AG04450 (cell line): ENCODE results near the gene EXOC6B. TPM values are rescaled to one million over a fixed set of nuclear protein-coding genes. Genes with fewer than 3 reads are reported as not detected.

Experiments
- CTCF ChIA-PET: fragments of 300-600, 350-600 bp; formaldehyde crosslinking; extraction: SDS; loops from one replicate; lab custom pipeline; 2022; ENCODE audit warnings: antibody characterized with exemption, inconsistent platforms; lab: Charles Lee
- POLR2A ChIA-PET: fragments of 350-600 bp; formaldehyde crosslinking; extraction: SDS; loops from one replicate; lab custom pipeline; 2021; ENCODE audit warnings: antibody characterized with exemption, inconsistent platforms; lab: Yijun Ruan, JAX
- DNase-seq: peaks from one replicate; pipeline ENCODE4 v3.0.0-alpha.2; 2011; ENCODE audit warnings: low read depth, low spot score
- H3K27ac ChIP-seq: one replicate; pipeline ENCODE4 v1.5.1; 2012; ENCODE audit warnings: low read depth, low read length, control low read depth
- H3K27me3 ChIP-seq: one replicate; pipeline ENCODE4 v1.6.0; 2012; ENCODE audit warnings: low read length; ENCODE audit not compliant: control insufficient read depth, insufficient read depth
- H3K4me3 ChIP-seq: 2 replicates; pipeline ENCODE4 v1.5.1; 2011; ENCODE audit warnings: mild to moderate bottlenecking, low read depth, low read length, control low read depth
- H3K9me3 ChIP-seq: 2 replicates; pipeline ENCODE4 v1.5.1; 2012; ENCODE audit warnings: low read length; ENCODE audit not compliant: control insufficient read depth, insufficient read depth
- polyA plus RNA-seq: library from polyadenylated mRNA; depleted of rRNA; stranded (reverse); fragments of >200 nt; gene quantifications from 2 replicates; pipeline ENCODE4 v1.2.3, GENCODE V29; 2011
- TF ChIP-seq, protein P1 (sequence below): IDR thresholded peaks from 2 replicates; pipeline ENCODE4 v1.5.1; 2011; ENCODE audit warnings: low read depth, low read length, control low read depth, inconsistent platforms

EXOC6B gene
- polyA plus RNA-seq, 1 experiment = 28.7 TPM

DNA sequence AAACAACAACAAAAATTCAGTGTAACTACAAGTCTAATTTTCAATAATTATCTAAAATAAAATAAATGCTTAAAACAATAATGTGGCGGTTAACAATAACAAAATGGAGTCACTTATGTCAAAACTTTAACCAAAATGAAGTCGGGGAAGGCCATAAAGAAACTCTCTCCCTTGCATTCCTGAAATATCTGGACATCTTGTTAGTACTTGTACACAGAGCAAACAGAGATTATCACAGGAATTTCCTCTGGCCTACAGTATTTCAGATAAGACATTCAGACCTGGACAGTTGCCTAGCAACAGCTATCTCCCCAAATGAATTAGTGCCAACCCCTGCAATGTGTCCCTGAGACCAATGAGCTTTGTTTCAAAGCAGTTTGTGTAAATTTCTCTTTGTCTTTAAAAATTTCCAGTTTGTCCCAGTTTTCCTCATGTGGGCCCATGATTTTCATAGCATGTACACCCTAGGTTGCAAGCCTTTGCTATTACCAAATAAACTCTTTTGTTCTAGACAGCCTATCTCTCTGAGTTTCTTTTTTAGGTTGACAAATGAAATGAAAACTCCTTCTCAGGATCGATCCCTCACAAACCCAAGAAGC, 68.6 kb downstream of the EXOC6B start:
- Histone ChIP-seq H3K4me3 (no peak overlapping the region), H3K27me3 (no peaks in the 10 kb centered on the region), H3K27ac (no peak overlapping the region), H3K9me3 (peaks cover 5% of the 10 kb centered on the region)
- no peak for DNase-seq
- TF ChIP-seq, protein P1, sequence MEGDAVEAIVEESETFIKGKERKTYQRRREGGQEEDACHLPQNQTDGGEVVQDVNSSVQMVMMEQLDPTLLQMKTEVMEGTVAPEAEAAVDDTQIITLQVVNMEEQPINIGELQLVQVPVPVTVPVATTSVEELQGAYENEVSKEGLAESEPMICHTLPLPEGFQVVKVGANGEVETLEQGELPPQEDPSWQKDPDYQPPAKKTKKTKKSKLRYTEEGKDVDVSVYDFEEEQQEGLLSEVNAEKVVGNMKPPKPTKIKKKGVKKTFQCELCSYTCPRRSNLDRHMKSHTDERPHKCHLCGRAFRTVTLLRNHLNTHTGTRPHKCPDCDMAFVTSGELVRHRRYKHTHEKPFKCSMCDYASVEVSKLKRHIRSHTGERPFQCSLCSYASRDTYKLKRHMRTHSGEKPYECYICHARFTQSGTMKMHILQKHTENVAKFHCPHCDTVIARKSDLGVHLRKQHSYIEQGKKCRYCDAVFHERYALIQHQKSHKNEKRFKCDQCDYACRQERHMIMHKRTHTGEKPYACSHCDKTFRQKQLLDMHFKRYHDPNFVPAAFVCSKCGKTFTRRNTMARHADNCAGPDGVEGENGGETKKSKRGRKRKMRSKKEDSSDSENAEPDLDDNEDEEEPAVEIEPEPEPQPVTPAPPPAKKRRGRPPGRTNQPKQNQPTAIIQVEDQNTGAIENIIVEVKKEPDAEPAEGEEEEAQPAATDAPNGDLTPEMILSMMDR = no peak
- ChIA-PET CTCF (interaction anchor here (0.8 to 4.2 kb wide), 3 partner anchors 11 to 177 kb away, joined by 3 to 19 read pairs (median 4); no protein-coding TSS in a partner anchor), POLR2A (no interaction called here)

DNA sequence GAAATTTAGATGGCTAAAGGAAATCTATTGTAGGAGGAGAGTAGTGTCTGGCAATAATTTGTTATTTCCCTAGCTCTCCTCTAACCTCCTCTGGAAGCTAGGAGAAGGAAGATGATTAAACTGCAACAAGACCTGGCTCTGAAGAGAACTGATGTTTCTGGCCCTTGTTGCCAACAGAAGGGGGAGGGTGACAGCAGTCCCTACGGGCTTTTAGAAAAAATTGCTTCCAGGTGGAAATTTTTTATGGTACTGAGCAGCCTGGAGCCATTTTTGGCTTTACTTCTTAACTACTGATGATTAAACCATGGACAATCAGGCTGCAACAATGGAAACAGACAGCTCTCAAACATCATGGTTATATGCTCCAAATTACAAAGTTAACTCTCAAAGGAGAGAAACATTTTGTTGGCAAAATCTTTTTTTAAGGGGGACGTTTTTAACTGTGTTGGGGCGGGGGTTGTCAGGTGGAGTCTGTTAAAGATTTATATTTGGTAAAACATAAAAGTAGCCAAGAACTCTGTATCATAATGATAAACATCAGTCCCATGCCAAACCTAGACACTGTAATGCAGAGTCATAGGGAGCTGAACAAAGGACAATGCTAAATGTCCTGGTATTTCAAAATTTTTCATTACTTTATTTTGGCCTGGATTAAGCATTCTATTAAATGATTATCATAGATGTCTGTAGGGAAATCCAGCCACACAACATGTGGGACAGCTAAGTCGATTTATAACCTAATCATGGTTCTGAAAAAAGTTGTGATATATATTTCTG, 70.0 kb downstream of the EXOC6B start:
- CTCF ChIA-PET = interaction anchor here (3.1 kb wide), 1 partner anchor 10 kb away, joined by 18 read pairs; no protein-coding TSS in a partner anchor
- POLR2A ChIA-PET = no interaction called here
- TF ChIP-seq, protein P1 = no peak
- Histone ChIP-seq H3K27me3 (no peaks in the 10 kb centered on the region), H3K9me3 (no peaks in the 10 kb centered on the region), H3K27ac (no peak overlapping the region), H3K4me3 (no peak overlapping the region)
- no peak for DNase-seq

DNA sequence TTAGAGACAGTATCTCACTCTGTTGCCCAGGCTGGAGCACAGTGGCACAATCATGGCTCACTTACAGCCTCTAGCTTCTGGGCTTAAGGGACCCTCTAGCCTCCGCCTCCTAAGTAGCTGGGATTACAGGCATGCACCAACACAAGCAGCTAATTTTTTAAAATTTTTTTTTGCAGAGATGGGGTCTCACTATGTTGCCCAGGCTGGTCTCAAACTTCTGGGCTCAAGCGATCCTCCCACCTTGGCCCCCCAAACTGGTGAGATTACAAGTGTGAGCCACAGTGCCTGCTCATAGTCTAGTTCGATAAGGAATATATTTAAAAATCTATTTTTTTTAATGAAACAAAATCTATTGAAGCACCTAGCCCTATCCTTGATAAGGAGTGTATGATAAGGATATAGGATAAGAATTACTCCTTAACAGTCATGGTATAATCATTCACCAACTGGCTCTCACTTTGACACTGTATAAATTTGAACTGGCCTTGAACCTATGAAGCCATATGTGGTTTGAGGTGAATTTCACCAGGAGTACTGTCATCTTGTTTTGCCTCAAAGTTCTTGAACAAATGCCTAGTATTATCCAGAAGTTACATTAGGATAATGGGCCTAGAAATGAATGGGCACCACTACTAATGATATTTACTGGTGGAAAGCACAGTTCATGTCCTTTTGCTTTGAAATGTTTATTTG, 71.1 kb downstream of the EXOC6B start:
- ChIA-PET POLR2A (interaction anchor here (0.6 kb wide), 1 partner anchor 61 kb away, joined by 3 read pairs; no protein-coding TSS in a partner anchor), CTCF (interaction anchor here (0.6 to 3.1 kb wide), 6 partner anchors 9 to 423 kb away, joined by 3 to 18 read pairs (median 4); no protein-coding TSS in a partner anchor)
- DNase-seq = no peak
- H3K27me3 ChIP-seq = no peaks in the 10 kb centered on the region
- no peak overlapping the region for H3K27ac ChIP-seq
- H3K4me3 ChIP-seq = no peak overlapping the region
- H3K9me3 ChIP-seq = no peaks in the 10 kb centered on the region
- TF ChIP-seq, protein P1 = no peak

DNA sequence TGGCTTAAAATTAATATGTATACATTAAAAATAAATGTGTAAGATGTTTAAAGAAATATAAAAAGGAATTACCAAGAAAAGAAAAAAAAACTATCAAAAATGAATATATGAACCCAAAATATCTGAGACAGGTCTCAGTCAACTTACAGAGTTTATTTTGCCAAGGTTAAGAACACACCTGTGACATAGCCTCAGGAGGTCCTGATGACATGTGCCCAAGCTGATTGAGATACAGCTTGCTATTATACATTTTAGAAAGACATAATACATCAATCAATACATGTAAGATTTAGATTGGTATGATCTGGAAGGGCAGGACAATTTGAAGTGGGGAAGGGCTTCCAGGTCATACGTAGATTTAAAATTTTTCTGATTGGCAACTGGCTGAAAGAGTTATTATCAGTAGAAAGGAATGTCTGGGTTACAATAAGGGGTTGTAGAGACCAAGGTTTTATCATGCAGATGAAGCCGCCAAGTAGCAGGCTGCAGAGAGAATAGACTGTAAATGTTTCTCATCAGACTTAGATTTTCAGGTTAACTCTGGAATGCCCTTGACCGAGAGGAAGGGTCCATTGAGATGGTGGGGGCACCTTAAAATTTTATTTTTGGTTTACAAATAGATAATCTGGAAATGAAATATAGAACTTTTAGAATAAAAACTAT, 74.7 kb downstream of the EXOC6B start:
- ChIA-PET POLR2A (no interaction called here), CTCF (interaction anchor here (0.9 kb wide), 1 partner anchor 136 kb away, joined by 3 read pairs; the partner anchor contains the start of gene SPR)
- Histone ChIP-seq H3K27ac (no peak overlapping the region), H3K9me3 (no peaks in the 10 kb centered on the region), H3K4me3 (no peak overlapping the region), H3K27me3 (no peaks in the 10 kb centered on the region)
- no peak for DNase-seq
- TF ChIP-seq, protein P1 = no peak
